ENCODE measurements around the gene PSMB4. TPM values are rescaled to one million over a fixed set of nuclear protein-coding genes. Genes with fewer than 3 reads are reported as not detected.
"Not testable (repeated sequence)": the region's sequence is repeated elsewhere in the genome, so short reads cannot be mapped to it uniquely, and the experiment has no call there.

The PSMB4 gene
- total RNA-seq, 2 experiments from 2014 or later, result 284 to 365 TPM

- H3K4me3 Mint-ChIP-seq, result no peak overlapping the region
- no peak overlapping the region for H3K27ac Mint-ChIP-seq
- no peaks in the 10 kb centered on the region for H3K36me3 Mint-ChIP-seq
- peaks cover 5% of the 10 kb centered on the region for H3K27me3 Mint-ChIP-seq
- DNase-seq (no peak), ATAC-seq (no peak)
- CTCF ChIA-PET, result interaction anchor here (1.0 kb wide), 1 partner anchor 30 kb away, joined by 3 read pairs; no protein-coding TSS in a partner anchor
- H3K4me1 Mint-ChIP-seq, result no peaks in the 10 kb centered on the region
- H3K9me3 Mint-ChIP-seq (ENCODE audit: low read depth), result no peaks in the 10 kb centered on the region
Observed at GRCh38 chr1:151370211-151370911, 29.0 kb upstream of the PSMB4 start.

DNA sequence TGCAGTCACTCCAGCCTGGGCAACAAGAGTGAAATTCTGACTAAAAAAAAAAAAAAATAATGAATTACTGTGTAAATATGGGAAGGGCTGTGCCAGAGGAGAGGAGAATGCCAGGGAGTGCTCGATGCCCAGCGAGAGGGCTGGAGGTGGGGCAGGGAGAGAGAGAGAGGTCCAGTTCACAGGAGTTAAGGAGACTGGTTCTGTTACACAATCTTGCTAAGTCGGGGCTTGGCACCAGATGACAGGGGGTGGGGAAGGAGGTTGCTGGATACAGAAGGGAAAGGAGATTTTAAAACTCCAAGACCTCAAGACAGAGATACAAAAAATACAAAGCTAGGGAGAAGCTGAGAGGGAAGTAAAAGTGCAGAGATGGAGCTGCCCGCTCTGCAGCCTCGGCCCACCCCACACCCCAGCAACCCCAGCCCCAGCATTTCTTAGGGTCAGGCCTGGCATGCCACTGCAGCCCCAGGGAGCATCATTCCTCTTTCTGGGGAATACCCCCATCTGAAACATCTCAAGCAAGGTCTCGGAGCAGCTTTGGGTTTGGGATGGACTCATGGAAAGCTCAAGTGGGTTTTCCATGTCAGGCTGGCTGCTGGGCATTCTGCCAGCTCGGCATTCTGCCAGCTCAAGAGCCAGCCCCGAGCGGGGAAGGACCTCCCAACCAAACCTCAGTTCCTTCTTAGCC is 27.9 kb upstream of the PSMB4 start:
- no peaks in the 10 kb centered on the region for H3K4me1 Mint-ChIP-seq
- DNase-seq (no peak), ATAC-seq (no peak)
- peaks cover 5% of the 10 kb centered on the region for H3K27me3 Mint-ChIP-seq
- no peaks in the 10 kb centered on the region for H3K36me3 Mint-ChIP-seq
- no peaks in the 10 kb centered on the region for H3K9me3 Mint-ChIP-seq (ENCODE audit: low read depth)
- no peak overlapping the region for H3K27ac Mint-ChIP-seq
- no peak overlapping the region for H3K4me3 Mint-ChIP-seq
- CTCF ChIA-PET, result interaction anchor here (1.4 kb wide), 1 partner anchor 31 kb away, joined by 3 read pairs; no protein-coding TSS in a partner anchor

DNA sequence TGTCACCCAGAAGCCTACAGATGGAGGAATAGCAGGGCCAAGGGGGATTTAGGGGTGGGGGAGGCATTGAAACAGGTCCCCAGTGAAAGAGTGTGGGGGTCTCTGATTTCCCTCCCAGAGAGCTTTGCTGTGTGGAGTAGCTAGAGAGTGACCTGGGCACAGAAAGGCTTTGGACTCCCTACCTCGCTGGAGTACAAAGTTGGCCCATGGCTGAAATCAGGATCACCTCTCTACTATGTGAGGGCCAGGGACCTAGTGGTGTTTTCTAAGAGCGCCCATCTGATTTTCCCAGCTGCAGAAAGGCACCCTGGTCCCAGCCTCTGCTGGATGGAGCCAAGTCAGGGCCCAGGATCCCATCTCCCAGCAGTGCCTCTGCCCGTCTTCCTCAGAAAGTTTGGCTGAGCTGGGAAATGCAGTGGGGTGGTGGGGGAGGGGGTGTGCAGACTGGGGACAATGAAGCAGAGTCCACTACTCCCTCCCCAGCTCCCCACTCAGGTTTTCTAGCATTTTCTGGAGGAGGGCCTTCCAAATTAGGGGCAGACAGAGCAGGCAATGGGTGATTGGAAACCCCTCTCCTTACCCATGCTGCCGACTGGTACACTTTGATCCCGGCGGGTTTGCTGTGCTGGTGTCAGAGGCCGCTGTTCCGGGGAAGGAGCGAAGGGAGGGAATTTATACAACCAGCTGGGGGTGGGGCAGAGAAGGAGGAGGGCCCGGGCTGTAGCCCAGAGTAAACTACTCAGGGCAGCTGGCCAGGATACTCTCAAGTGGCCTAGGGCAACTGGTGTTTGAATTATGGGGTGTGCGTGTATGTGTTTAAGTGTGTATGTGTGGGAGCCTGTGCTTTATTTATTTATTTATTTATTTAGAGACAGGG is 27.1 kb upstream of the PSMB4 start, which contains the start of gene SELENBP1:
TSS of gene SELENBP1 (minus strand) at position 648 of the 877 bp plus-strand sequence. CDS start at position 584, 64 bp downstream.
- Mint-ChIP-seq H3K27ac (no peak within 1 kb of the TSS), H3K27me3 (peaks cover 5% of the 10 kb centered on the region), H3K4me1 (no peaks in the 10 kb centered on the region), H3K4me3 (no peak within 1 kb of the TSS), H3K36me3 (no peaks in the 10 kb centered on the region), H3K9me3 (ENCODE audit: low read depth) (no peaks in the 10 kb centered on the region)
- CTCF ChIA-PET, result interaction anchor here (1.4 kb wide), 1 partner anchor 31 kb away, joined by 3 read pairs; no protein-coding TSS in a partner anchor
- no peak for ATAC-seq
- no peak for DNase-seq

DNA sequence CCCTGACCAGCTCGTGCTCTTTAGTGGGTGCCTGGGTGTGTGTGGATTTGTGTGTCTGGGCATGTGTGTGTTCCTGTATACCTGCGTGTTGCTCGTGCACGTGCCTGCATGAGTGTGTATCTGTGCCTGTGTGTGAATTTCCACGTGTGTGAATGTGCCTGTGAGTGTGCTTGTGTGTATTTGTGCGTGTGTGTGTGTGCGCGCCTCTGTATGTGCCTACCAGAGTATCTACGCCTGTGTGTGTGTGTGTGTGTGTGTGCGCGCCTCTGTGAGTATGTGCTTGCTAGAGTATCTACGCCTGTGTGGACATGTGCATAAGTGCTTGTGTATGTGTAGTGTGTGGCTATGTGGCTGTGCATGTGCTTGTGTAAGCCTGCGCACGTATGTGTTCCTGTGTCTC is 26.2 kb upstream of the PSMB4 start:
- H3K36me3 Mint-ChIP-seq, result no peaks in the 10 kb centered on the region
- CTCF ChIA-PET, result no interaction called here
- H3K4me1 Mint-ChIP-seq, result no peaks in the 10 kb centered on the region
- no peak overlapping the region for H3K4me3 Mint-ChIP-seq
- H3K27me3 Mint-ChIP-seq, result peaks cover 8% of the 10 kb centered on the region
- no peak for DNase-seq
- ATAC-seq, result no peak
- no peaks in the 10 kb centered on the region for H3K9me3 Mint-ChIP-seq (ENCODE audit: low read depth)
- no peak overlapping the region for H3K27ac Mint-ChIP-seq

- DNase-seq (no peak), ATAC-seq (no peak)
- Mint-ChIP-seq H3K4me3 (no peak overlapping the region), H3K27ac (no peak overlapping the region), H3K27me3 (peaks cover 9% of the 10 kb centered on the region), H3K36me3 (no peaks in the 10 kb centered on the region), H3K4me1 (no peaks in the 10 kb centered on the region), H3K9me3 (ENCODE audit: low read depth) (no peaks in the 10 kb centered on the region)
- CTCF ChIA-PET, result no interaction called here
Observed at GRCh38 chr1:151377150-151377884, 22.1 kb upstream of the PSMB4 start.

GRCh38 chr1:151384584-151384983 is 14.8 kb upstream of the PSMB4 start:
- Mint-ChIP-seq H3K4me1 (no peaks in the 10 kb centered on the region), H3K27ac (no peak overlapping the region), H3K27me3 (no peaks in the 10 kb centered on the region), H3K9me3 (ENCODE audit: low read depth) (no peaks in the 10 kb centered on the region), H3K36me3 (no peaks in the 10 kb centered on the region), H3K4me3 (no peak overlapping the region)
- CTCF ChIA-PET, result interaction anchor here (2.3 kb wide), 1 partner anchor 44 kb away, joined by 6 read pairs; no protein-coding TSS in a partner anchor
- no peak for ATAC-seq
- DNase-seq, result no peak

DNA sequence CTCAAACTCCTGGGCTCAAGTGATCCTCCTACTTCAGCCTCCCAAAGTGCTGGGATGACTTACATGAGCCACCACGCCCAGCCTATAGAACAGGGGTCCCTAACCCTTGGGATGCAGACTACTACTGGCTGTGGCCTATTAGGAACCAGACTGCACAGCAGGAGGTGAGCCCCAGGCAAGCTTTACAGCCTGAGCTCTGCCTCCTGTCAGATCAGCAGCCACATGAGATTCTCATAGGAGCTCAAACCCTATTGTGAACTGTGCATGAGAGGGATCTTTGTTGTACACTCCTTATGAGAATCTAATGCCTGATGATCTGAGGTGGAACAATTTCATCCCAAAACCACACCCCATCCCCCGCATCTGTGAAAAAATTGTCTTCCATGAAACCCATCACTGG is 13.4 kb upstream of the PSMB4 start:
- no peak for ATAC-seq
- no peaks in the 10 kb centered on the region for H3K9me3 Mint-ChIP-seq (ENCODE audit: low read depth)

DNA sequence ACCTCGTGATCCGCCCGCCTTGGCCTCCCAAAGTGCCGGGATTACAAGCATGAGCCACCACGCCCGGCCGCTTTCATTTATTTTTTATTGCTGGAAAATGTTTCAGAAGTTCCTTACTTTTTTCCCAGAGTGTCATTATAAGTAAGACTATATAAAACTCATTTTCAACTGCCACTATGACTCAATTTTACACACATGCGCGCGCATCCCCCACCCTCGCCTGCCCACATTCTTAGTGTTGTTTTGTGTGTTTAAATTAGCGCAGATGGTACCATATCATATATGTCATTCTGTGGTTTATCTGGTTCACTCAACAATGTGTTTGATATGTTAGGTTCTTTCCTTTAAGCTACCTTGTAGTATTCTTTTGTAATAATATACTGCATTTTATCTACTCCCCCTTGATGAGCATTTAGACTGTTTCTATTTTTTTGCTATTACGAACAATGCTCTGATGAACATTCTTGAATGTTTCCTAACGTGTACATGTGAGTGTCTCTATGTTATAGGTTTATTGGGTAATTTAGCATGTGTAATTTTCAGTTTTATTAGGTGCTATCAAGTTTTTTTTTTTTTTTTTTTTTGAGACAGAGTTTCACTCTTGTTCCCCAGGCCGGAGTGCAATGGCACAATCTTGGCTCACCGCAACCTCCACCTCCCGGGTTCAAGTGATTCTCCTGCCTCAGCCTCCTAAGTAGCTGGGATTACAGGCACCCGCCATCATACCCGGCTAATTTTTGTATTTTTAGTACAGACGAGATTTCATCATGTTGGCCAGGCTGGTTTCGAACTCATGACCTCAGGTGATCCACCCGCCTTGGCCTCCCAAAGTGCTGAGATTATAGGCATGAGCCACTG is 8.9 kb upstream of the PSMB4 start:
- H3K4me1 Mint-ChIP-seq; H3K9me3 Mint-ChIP-seq (ENCODE audit: low read depth); H3K36me3 Mint-ChIP-seq; H3K27ac Mint-ChIP-seq; ATAC-seq; DNase-seq; H3K4me3 Mint-ChIP-seq; CTCF ChIA-PET: not testable (repeated sequence)
- H3K27me3 Mint-ChIP-seq, result peaks cover 14% of the 10 kb centered on the region

More for the DNA sequence above, 13.4 kb upstream of the PSMB4 start:
- Mint-ChIP-seq H3K4me3 (no peak overlapping the region), H3K4me1 (no peaks in the 10 kb centered on the region), H3K36me3 (no peaks in the 10 kb centered on the region), H3K27ac (no peak overlapping the region), H3K27me3 (no peaks in the 10 kb centered on the region)
- no peak for DNase-seq
- CTCF ChIA-PET, result interaction anchor here (2.3 kb wide), 1 partner anchor 45 kb away, joined by 6 read pairs; no protein-coding TSS in a partner anchor

DNA sequence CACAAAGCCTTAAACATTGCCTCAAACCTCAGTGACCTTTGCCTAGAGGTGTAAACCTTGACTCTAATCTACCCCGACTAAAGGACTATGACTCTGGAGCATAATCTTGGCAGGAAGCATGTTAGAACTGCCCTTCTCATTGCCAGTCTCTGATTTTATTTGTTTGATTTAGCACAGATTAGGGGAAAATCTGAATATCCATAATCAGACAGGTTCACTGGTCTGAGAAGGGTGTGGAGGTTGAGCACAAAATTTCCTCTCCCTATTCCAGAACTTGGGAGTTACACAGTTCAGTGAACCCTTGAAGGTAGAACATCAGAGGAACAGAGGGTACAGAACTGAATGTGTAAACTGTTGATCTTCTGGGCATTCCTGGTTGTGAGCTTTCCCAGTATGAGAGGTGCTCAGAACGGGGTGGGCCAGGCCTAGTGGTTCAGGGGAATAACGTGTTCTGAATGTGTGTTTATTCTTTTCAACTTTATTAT is 8.3 kb upstream of the PSMB4 start:
- H3K36me3 Mint-ChIP-seq, result no peaks in the 10 kb centered on the region
- H3K4me1 Mint-ChIP-seq, result no peaks in the 10 kb centered on the region
- H3K4me3 Mint-ChIP-seq, result no peak overlapping the region
- no peak for DNase-seq
- CTCF ChIA-PET, result interaction anchor here (1.4 kb wide), 1 partner anchor 50 kb away, joined by 3 read pairs; no protein-coding TSS in a partner anchor
- no peaks in the 10 kb centered on the region for H3K9me3 Mint-ChIP-seq (ENCODE audit: low read depth)
- H3K27me3 Mint-ChIP-seq, result peaks cover 14% of the 10 kb centered on the region
- no peak overlapping the region for H3K27ac Mint-ChIP-seq
- no peak for ATAC-seq

GRCh38 chr1:151393583-151393982 is 5.8 kb upstream of the PSMB4 start:
- DNase-seq, result no peak
- CTCF ChIA-PET, result interaction anchor here (0.6 kb wide), 1 partner anchor 140 kb away, joined by 4 read pairs; no protein-coding TSS in a partner anchor
- no peaks in the 10 kb centered on the region for H3K36me3 Mint-ChIP-seq
- H3K27ac Mint-ChIP-seq, result no peak overlapping the region
- no peaks in the 10 kb centered on the region for H3K9me3 Mint-ChIP-seq (ENCODE audit: low read depth)
- H3K27me3 Mint-ChIP-seq, result peaks cover 14% of the 10 kb centered on the region
- ATAC-seq, result no peak
- peaks cover 5% of the 10 kb centered on the region for H3K4me1 Mint-ChIP-seq
- no peak overlapping the region for H3K4me3 Mint-ChIP-seq

- ATAC-seq; H3K27ac Mint-ChIP-seq; CTCF ChIA-PET; H3K9me3 Mint-ChIP-seq (ENCODE audit: low read depth); DNase-seq; H3K4me3 Mint-ChIP-seq: not testable (repeated sequence)
- peaks cover 23% of the 10 kb centered on the region for H3K4me1 Mint-ChIP-seq
- peaks cover 16% of the 10 kb centered on the region for H3K36me3 Mint-ChIP-seq
- H3K27me3 Mint-ChIP-seq, result peaks cover 14% of the 10 kb centered on the region
Observed at GRCh38 chr1:151396265-151396664, 3.1 kb upstream of the PSMB4 start.
